DMS79 treated with DMSO at 0.1 percent for 48 hours (cell line): ENCODE results near the gene RASSF1.

Source experiments
- DNase-seq: peaks from one replicate; lab custom pipeline; 2025; lab: John Stamatoyannopoulos, UW

RASSF1 gene, protein sequence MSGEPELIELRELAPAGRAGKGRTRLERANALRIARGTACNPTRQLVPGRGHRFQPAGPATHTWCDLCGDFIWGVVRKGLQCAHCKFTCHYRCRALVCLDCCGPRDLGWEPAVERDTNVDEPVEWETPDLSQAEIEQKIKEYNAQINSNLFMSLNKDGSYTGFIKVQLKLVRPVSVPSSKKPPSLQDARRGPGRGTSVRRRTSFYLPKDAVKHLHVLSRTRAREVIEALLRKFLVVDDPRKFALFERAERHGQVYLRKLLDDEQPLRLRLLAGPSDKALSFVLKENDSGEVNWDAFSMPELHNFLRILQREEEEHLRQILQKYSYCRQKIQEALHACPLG

DNA sequence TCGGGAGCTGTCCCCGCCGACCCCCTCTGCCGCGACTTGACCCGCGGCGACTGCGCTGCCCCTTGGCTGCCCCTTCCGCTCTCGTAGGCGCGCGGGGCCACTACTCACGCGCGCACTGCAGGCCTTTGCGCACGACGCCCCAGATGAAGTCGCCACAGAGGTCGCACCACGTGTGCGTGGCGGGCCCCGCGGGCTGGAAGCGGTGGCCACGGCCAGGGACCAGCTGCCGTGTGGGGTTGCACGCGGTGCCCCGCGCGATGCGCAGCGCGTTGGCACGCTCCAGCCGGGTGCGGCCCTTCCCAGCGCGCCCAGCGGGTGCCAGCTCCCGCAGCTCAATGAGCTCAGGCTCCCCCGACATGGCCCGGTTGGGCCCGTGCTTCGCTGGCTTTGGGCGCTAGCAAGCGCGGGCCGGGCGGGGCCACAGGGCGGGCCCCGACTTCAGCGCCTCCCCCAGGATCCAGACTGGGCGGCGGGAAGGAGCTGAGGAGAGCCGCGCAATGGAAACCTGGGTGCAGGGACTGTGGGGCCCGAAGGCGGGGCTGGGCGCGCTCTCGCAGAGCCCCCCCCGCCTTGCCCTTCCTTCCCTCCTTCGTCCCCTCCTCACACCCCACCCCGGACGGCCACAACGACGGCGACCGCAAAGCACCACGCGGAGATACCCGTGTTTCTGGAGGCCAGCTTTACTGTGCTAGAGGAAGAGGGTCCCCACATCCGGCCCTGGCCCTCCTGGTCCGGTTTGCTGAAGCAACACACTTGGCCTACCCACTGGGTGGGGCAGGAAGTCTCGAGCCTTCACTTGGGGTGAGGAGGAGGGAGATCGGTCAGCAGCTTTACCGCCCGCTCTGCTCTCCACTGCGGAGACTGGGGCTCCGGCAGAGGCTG, at the start of gene RASSF1:
TSS of gene RASSF1 (minus strand) at position 389 of the 882 bp plus-strand sequence. CDS start at position 358, 31 bp downstream.
- no peak for DNase-seq

DNA sequence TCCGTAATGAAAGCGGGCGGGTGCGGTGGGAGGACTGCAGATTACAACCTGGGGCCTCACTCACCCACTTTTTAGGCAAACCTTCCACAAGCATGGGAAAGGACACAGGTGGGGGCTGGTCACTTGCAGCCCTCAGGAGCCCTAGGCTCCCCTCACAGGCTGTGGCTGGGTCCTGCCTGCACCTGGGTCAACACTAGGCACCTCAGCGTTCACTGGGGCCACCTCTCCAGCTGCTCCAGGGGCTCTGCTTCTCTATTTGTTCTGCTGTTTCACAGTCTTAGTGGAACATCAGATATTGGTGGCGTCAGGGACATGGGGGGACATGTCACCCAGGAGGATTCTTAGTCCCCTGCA, 48.8 kb upstream of the RASSF1 start:
- no peak for DNase-seq

DNA sequence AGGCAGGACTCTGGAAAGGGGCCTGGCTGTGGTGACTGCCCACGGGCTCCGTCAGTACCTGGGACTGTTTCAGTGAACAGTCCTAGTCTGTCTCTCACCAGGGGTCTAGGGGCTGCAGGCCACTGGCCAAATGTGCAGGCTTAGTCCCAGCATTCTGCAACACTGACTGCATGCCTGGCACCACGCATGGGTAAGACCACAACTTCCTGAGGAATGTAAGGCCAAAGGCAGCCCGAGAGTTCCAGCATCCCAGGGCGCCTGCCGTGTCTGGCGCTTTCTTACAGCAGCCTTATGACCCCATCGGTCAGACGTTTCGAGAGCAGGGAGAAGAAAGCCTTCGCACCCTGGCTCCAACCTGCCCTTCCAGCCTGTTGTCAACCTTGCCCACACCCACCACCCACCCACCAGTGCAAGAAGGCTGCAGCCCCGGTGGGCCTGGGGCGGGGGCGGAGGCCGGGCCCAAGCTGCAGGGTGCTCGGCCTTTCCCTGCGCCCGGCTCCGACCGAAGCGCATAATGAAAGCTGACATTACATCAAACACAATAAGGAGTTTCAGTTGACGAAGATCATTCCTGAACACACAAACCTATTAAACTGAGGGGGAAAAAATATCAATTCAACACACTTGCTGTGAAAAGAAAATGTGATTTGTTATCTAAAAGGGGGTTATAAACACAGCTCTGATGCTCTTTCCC, 48.2 kb upstream of the RASSF1 start:
- no peak for DNase-seq

DNA sequence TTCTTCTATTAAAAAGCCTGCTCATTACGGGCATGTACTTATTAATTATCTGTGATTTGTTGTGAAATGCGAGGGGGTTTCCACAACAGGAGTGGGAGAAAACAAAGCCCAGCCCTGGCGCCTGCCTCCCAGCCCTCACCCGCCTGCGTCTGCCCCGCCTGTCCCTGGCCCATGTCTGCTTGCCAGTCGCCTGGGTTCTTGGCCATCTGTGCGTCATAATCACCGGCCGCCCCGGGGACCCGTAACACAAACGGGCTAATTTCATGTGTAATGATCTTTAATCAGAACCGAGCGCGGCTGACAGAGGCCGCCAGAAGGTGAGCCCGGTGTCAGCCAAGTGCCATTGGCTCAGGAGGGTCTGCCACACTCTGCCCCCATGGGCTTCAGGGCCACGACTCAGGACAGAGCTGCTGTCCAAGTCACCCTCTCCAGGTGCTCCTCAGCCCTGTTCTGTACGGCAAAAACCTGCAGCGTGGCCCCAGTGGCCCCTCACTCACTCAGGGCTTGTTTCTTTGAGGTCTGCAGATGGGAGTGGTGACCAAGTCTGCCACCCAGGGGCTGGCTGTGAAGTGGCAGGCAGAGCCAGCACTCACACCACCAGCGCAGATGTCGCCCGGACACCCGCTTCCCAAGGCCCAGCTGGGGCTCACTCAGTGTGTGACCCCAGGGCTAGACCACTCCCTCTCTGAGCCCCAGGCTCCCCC, 47.5 kb upstream of the RASSF1 start:
- no peak for DNase-seq

DNA sequence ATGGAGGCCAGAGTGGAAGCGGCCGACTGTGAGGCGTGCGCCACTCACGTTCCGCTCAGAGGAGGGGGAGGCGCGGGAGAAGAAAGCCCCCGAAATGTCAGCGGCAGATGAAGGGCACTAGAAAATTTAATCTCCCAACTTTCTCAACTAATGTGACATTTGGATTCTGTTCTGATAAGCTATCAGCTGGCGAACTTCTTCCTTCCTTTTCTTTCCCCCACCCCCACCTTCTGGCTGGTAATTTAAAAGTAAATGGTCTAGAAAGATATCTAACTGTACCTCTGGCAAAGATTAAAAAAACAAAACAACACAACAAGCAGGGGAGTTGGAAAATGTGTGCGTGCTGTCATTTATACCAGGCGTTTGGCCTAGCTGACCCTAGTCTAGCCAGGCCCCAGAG, 45.1 kb upstream of the RASSF1 start:
- DNase-seq, result no peak

DNA sequence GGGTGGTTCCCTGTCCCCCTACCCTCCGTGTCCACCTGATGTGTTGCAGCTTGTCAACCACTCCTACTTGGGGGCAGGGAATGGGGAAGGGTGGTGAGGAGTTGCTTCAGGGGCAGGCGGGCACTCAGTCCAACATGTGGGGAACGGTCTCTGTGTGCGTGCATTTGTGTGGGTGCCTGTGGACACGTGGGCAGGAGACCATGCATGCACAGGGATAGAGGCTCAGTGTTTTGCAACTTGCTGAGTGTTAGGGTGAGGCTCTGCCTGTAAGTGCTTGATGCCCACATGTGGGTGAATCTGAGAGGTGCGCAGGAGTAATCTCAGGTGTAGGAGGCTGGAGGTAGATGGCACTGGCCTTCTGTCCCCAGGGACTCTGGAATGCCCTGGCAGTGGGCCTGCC, 43.1 kb upstream of the RASSF1 start:
- DNase-seq, result no peak

DNA sequence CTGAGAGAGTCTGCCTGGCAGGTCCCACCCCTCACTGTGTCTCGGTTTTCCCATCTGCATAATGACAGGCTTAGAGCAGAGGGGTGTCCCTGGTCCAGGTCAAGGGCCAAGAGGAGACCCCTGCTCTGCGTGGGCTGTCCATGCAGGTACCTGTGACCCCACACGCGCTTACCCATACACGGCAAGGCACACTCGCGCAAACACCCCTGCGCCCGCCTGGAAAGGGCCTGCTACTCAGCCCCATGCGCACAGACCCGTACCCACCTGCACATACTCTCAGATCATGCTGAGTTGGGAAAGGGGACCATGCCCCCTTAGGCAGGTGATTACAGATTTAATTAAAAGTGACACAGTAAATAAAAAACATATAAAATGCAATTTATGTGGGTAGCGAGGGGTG, 42.1 kb upstream of the RASSF1 start:
- DNase-seq, result no peak

DNA sequence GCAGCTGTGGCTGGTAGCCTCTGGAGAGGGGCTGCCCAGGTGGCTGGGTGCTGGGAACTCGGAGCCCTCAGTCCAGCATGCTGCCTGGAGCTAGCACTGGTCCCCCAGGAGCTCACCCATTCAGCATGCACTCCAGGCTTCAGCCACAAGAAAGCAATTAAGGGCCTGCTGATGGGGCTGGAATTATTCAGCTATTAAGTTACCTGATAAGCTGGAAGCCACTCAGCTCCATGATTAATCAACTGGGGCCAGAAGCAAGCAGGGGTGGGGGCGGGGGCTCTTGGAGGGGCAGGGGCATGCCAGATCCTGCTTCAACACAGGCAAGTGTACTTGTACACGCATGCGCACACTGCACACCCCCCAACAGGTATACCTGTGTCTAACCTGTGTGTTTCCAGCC, 40.7 kb upstream of the RASSF1 start:
- DNase-seq, result peak; percentile 63

DNA sequence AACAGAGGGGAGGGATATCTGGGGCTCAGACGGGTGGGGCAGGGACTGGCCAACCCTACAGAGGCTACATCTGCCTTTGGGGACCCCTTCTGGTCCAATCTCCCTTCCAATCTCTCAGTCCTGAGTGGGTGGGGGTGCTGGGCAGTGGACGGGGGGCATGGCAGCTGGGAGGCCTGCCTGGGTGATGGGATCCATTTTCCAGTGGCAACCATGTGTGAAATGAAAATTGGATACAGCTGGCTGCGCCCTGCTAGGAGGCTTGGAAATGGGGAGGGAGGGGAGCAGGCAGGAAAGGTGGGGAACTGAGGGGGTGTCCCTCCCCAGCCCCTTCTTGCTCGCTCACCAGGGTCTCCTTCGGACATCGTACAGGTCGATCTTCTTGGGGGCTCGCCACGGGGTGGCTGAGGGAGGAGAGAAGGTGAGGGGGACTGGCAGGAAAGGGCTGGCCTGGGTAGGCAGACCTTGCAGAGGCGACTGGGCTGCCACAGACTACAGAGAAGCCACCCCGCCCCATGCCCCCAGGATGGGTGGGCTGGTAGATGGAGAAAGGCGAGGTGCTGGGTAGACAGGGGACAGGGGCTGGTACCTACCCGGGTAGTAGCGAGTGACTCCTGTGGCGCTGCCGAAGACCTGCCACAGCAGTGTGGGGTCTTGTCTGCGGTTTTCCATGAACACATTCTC, 39.9 kb upstream of the RASSF1 start:
- DNase-seq, result no peak

DNA sequence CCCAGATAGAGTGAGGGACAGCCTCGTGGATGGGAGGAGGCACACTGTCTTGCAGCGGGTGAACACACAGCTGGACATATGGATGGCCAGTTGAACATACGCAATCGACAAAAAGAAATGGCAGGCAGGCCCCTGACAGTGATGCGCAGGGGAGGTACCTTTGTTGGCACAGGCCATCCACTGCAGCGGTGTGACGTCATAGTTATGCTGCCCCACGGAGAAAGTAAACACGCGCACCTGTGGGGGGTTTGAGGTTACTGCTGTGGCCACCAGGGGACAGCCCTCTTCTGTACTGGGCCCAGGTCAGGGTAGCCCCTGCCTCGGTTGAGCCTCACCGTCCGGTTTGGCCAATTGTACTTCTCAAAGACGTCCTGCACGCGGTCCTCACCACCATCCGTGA, 38.1 kb upstream of the RASSF1 start:
- no peak for DNase-seq

DNA sequence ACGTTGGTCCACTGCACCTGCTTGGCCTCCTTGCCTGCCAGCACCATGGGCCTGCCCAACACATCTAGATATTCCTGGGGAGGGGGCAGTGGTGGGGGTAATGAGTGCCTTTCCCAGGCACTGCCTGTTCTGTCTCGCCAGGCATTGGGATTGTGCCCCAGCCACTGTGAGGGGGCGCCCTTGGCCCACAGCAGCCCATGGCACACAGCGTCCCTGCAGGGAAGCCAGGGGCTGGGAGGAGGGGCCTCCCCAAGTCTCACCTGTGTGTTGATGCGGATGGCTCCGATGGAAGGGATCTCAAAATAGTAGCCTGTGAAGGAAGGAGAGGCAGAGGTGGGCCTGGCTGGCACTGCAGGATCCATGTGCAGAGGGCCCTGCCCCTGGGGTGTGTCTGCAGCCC, 37.4 kb upstream of the RASSF1 start:
- no peak for DNase-seq

DNA sequence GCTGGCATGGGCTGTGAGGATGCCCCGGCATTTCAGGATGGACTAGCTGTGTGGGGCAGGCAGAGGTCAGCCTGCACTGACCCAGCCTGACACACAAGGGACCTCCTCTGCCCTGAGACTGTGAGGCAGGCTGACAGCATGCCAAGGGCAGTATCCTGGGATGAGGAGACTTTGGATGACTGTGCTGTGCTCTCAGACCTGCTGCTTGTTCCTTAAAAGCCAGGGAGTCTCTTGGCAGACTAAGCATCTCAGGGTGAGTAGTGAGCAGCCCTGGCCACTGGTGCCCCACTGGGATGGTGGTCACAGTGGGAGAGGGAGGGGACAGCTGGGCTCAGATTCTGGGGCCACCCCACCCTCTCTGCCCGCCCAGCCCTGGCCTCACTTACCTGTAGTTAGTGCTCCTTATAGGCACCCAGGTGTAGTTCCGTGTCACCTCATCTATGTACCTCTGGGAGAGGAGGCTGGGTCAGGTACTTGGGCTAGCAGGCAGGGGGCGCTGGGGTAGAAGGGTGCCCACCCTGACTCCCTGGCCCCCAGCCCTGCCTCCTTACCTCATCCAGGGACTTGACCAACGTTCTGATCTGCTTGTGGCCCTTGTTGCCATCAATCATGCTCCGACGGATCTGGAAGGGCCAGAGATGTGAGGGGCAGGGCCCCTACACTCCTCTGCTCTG, 34.8 kb upstream of the RASSF1 start:
- DNase-seq, result no peak

DNA sequence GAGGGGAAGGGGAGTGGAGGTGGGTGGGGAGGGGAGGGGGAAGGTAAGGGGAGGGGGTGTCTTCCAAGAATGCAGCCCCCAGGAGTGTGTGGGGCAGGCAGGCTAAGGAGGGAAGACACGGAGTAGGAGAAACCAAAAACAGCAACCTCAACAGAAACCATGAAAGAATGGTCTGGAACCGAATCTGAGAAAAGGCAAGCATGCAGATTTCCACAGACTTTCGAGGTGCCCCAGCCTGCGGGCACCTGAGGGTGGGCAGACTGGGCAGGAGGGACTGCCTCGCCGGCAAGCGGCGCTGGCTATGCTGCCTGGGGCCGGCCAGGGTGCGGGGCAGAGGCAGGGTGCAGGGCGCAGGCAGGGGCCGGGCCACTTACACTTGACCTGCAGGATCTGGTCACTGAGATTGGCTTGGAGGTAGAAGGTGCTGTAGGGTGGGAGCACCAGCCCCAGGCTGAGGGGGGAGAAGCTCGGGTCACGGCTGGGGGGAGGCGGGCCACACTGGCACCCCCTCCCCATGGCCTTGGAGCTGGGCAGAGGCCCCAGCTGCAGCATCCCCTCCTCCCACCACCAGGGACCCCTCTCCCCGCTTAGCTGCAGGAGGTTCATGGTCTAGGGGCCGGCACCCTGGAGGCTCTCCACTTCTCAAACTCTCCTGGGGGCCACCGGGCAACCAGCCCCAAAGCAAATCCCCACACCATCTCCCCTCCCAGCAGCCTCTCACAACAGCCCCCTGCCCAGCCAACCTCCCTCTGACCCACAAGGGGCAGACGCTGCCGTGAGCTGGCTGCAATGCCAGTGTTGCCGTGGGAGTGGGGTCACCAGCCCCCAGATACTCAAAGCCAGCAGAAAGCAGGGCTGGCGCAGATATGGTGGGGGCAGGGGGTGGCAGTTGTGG, 34.0 kb upstream of the RASSF1 start:
- DNase-seq, result no peak

DNA sequence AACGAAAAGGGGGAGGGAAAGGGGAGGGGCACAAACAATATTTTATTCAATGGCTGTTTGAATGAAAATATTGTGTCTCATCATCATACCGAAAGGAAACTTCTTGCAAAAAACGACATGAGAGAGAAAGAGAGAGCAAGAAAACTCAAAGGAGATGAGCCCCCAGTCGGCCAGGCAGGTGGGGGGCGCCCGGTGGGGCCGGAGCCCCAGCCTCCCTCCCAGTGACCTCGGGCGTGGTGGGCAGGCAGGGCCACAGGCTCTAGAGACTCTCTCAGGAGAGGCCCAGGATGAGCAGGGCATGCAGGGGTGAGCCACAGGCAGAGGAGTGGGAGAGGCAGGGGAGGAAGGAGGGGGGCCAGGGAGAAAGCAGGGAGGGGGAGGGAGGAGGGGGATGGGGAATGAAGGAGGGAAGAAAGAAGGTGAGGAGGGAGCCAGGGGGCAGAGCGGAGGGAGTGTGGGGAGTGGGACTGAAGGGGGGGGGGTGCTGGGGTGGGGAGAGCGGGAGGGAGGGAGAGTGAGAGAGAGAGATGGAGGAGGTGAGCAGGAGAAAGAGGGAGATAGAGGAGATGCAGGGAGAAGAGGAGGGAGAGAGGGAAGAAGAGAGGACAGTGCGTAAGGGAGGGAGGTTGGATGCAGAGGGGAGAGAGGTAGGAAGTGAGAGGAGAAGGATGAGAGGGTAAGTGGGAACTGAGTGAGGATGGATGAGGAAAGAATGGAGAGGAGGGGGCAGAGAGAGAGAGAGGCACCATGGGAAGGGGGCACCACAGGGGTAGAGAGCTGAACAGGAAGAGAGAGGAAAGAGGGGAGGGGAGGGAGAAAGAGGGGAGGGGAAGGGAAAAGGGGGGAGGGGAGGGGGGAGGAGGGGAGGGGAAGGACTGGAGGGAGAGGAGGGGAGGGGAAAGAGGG, 32.8 kb upstream of the RASSF1 start:
- no peak for DNase-seq

DNA sequence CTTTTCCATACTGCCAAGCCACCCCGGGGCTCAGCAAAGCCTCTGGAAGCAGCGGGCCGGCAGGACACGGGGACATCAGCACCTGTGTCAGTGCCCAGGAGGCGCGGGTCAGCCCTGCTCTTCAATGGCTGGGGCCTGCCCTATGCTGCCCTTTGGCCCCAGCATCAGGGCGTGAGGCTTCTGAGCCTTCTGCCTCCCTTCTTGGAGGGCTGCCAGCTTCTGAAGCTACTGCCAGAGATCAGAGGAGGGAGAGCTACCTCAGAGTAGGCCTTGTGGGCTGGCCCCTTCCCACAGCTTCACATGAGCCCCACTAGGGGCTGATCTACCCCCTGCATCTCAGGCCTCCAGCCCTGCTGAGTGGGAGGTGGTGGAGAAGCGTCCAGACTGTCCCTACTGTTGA, 31.7 kb upstream of the RASSF1 start:
- peak; percentile 3 for DNase-seq

DNA sequence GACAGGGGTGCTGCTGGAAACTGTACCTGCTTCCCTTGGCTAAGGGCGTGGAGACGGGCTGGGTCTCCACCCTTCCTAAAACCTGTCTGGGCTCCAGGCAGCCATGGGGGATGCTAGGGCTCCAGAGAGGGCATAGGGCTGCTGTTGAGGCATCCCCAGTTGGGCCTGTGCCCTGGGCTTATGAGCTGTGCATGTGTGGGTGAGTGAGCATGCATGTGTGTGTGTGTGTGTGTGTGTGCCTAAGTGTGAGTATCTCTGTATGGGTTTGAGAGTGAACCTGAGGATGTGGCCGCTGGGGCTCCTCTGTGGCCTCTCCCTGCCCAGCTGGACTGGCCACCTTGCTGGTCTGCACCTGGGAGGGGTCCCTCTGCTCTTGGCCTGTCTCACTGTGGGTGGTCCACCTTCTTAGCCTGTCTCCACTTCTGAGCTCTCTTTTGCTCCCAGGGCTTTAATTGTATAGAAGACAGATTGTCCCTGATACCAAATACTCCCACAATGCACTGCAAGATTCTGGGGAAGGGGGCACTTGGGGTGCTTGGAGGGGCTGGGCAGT, 30.6 kb upstream of the RASSF1 start:
- DNase-seq, result no peak

DNA sequence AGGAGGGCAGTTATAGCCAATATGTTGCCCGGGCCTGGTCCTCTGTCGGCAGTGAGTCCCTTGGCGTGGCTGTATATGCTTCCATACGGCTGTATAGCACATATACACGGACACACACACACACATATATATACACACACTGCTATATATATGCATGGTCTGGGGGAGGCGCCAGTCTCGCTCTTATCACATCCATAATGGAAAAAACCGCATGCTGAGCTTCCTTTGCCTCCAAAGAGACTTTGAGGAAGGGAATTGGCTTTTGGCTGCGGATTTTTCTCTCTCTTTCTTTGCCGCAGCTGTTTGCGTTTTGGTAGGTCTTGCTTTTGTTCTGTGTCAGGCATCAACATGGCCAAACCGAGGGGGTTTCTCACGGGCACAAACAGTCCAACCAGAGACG, 30.0 kb upstream of the RASSF1 start:
- DNase-seq, result no peak

DNA sequence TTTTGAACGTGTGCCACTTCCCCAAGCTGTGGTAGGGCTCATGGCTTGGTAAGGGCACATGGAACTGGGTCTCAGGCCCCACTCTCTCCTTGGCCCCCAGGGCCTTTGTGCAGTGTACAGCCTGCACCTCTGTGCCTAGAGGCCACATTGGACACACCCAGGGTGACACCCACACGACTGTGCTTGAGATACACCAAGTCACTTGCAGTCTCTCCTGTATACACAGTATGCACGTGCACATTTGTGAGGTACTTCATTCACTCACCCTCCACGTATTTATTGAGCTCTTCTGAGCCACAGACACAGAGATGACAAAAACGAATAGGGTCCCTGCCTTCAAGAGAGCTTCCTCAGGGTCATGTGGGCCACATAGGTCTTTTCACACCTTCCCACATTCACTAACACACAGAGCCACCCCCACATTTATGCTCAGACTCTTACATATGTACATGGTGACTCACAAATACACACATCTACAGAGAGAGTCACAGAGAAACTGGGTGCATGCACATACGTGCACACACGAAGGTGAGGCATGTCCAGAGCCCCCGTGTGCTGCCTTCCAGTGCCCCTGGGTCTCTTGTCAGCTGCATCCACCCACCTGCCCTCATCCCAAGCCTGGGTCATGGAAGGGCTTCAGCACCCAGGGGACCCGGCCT, 28.5 kb upstream of the RASSF1 start:
- no peak for DNase-seq
